Stimulated activated CD8-positive, alpha-beta memory T cell treated with anti-CD3 and anti-CD28 coated beads, Interleukin-4, amount 100 ng/mL, for 24 hours (primary cell): ENCODE data around the gene ORM1.
A peak's percentile ranks its signal among the peaks of the same experiment; 100 is the strongest.
"Not testable (repeated sequence)": the region's sequence is repeated elsewhere in the genome, so short reads cannot be mapped to it uniquely, and the experiment has no call there.

Experiments
- DNase-seq: peaks from one replicate; pipeline ENCODE4 v3.0.0-alpha.2; 2020; ENCODE audit warnings: low read depth

Gene ORM1

DNA sequence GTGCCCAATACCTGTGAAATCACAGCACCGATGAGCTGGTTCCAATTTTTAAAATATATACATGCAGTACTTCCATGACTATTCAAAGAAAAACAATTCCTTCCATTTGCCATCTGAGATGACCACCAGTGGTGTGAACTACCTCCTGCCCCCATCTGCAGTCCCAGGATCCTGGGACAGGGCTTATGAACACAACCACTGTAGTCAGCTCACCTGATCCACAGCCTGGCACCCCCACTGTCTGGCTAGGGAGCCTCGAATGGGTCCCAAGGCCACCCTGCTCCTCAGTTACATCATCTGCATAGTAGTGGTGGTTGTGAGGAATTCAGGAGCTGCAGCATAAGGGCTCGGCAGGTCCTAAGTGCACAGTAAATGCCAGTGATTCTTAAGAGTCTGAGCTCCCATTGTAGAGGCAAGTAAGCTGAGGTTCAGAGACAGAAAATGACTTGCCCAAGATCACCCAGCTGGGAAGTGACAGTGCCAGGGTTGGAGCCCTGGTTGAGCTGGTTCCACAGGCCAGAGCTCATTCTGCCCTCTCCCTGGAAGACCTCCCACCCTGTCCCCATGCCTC, 2.9 kb downstream of the ORM1 start:
- DNase-seq = not testable (repeated sequence)

DNA sequence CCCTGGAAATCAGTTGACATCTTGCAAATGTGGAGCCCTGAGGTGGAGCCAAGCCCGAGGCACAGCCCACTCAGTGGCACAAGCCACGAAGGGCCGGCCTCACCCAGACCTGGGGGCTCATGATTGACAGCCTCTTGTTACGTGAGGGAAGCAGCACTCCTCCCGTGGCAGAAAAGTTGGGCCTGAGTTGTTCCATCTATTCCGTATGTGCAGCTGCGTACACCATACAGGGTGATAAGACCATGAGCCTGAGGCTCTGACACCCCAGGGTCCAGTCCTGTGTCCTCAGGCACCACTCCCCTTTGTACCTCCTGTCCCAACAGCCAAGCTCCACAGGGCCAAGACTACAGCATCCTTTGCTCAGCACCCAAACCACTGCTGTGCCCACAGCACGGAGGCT, 4.9 kb downstream of the ORM1 start:
- DNase-seq = no peak

DNA sequence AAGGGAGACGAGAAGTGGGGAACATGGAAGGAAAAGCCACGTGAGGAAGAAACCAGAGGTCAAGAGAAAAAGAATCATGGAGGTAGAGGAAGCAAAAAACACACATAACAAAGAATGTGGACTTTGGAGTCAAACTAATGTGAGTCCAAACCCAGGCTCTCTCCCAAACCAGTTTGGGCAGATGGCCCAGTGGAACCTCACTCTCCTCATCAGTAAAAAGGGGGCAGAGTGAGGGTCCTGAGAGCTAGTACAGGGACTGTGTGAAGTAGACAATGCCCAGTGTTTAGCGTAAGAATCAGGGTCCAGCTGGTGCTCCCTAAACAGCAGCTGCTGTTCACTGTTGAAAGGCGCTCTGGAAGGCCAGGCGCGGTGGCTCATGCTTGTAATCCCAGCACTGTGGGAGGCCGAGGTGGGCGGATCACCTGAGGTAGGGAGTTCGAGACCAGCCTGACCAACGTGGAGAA, 5.5 kb downstream of the ORM1 start:
- DNase-seq = not testable (repeated sequence)

DNA sequence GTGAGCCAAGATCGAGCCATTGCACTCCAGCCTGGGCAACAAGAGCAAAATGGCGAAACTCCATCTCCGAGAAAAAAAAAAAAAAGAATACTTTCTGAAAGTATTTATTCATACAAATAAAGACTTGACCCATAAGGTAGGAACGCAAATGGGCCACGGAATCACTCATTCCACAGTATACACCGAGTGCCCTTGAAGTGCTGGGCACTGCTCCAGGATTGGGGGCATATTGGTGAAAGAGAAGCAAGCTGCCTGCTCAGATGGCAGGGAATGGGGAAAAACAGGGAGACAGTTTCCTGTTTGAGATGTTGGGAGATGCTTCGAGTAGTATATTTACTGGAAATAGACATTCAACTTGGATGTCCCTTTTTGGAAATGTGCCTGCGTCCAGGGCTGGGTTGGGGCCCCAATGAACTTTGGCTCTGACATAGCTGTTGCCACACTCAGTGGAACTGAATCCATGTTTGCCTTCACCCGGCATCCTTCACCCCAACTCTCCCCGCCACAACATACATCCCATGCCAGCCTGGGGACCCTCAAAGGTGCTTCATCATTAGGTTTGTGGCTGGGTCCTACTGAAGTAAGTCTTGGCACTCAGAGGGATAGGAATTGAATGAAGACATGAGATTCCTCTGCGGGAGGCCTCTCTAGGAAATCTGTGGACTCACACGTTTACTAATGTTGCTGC, 6.2 kb downstream of the ORM1 start:
- DNase-seq = not testable (repeated sequence)

DNA sequence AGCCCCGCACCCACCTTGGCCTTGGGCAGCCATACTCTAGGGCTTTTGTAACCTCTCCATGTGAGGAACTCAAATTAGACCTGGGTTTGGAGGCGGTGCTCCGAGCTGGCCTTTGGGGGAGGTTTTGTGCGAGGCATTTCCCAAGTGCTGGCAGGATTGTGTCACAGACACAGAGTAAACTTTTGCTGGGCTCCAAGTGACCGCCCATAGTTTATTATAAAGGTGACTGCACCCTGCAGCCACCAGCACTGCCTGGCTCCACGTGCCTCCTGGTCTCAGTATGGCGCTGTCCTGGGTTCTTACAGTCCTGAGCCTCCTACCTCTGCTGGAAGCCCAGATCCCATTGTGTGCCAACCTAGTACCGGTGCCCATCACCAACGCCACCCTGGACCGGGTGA, 6.7 kb downstream of the ORM1 start, which contains the start of gene ORM2:
ORM2 (plus strand) TSS at position 245 of the 398 bp plus-strand sequence; CDS start at position 281, 36 bp downstream.
- DNase-seq = not testable (repeated sequence)

DNA sequence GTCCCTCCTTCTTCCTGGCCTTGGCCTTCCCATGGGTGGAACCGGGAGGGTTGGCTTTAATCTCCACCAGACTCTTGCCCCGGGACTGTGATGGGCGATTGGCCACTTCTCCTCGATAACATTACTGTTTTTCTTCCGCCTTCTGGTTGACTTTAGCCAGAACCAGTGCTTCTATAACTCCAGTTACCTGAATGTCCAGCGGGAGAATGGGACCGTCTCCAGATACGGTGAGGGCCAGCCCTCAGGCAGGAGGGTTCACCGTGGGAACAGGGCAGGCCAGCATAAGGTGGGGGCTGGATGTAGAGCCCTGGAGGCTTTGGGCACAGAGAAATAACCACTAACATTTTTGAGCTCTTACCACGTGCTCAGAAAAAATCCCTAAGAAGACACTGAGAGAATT, 7.7 kb downstream of the ORM1 start:
- DNase-seq = no peak

DNA sequence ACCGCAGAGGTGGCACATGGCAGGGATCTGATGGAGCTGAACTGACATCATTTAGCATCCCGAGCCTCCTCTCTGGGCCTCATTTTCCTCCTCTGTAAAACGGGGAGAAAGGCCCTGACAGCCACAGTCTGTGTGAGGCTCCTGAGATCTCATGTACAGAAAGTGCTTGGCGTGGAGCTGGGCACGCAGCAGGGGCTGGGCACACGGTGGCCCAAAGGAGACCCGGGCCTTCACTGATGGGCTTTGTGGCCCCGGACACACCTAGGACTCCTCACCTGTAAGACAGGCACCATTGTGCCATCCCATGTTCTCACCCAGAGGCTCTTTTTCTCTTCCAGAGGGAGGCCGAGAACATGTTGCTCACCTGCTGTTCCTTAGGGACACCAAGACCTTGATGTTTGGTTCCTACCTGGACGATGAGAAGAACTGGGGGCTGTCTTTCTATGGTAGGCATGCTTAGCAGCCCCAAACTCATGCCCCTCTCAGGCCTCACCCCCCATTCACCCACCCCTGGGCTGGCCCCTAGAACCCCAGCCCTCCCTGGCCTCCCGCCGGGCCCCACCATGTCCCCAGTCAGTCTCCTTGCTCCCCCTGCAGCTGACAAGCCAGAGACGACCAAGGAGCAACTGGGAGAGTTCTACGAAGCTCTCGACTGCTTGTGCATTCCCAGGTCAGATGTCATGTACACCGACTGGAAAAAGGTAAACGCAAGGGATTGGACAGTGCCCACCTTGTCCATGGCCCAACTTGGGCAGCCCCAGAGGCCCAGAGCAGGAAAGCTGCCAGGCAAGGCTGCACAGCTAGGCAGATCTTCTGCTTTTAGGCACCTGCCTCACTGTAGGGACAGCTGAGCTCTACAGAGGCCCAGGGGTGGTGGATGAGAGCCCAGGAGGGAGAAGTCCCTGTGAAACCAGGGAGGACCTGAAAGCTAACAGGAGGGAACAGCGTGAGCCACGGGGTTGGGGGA, 8.6 kb downstream of the ORM1 start:
- DNase-seq = not testable (repeated sequence)

DNA sequence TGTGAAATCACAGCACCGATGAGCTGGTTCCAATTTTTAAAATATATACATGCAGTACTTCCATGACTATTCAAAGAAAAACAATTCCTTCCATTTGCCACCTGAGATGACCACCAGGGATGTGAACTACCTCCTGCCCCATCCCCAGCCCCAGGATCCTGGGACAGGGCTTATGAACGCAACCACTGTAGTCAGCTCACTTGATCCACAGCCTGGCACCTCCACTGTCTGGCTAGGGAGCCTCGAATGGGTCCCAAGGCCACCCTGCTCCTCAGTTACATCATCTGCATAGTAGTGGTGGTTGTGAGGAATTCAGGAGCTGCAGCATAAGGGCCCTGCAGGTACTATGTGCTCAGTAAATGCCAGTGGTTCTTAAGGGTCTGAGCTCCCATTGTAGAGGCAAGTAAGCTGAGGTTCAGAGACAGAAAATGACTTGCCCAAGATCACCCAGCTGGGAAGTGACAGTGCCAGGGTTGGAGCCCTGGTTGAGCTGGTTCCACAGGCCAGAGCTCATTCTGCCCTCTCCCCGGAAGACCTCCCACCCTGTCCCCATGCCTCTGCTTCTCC, 9.7 kb downstream of the ORM1 start:
- not testable (repeated sequence) for DNase-seq

DNA sequence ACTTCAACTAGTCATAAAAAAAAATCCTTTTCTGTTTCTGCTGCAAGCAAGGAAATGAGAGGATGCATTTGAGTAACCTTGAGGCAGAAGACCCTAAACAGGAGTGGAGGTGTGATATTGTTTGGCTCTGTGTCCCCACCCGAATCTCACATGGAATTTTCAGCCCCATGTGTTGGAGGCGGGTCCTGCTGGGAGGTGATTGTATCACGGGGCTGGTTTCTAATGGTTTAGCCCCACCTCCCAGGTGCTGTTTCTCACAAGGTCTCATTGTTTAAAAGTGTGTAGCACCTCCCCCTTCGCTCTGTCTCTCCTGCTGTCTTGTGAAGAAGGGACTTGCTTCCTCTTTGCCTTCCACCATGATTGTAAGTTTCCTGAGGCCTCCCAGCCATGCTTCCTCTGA, 10.8 kb downstream of the ORM1 start:
- DNase-seq = not testable (repeated sequence)

DNA sequence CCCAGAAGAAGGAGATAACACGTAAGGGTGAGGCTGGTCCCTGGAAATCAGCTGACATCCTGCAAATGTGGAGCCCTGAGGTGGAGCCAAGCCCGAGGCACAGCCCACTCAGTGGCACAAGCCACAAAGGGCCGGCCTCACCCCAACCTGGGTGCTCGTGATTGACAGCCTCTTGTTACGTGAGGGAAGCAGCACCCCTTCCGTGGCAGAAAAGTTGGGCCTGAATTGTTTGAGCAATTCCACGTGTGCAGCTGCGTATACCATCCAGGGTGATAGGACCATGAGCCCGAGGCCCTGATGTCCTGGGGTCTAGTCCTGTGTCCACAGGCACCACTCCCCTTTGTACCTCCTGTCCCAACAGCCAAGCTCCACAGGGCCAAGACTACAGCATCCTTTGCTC, 11.6 kb downstream of the ORM1 start:
- no peak for DNase-seq

DNA sequence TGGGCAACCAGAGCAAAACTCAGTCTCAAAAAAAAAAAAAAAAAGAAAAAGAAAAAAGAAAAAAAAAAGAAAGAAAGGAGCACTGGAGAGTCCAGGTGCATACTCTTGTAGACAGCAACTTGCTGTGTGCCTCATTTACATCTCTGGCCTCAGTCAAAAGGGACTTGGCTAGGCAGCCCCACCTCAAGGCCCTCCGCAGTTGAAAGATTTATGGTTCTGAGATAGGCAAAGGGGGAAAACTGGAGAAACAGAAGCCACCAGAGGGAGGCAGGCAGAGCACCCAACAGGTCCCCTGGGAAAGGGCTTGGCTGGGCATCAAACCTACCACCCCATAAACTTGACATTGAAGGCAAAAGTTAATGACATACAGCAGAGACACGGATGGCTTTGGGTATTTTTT, 12.8 kb downstream of the ORM1 start:
- no peak for DNase-seq

DNA sequence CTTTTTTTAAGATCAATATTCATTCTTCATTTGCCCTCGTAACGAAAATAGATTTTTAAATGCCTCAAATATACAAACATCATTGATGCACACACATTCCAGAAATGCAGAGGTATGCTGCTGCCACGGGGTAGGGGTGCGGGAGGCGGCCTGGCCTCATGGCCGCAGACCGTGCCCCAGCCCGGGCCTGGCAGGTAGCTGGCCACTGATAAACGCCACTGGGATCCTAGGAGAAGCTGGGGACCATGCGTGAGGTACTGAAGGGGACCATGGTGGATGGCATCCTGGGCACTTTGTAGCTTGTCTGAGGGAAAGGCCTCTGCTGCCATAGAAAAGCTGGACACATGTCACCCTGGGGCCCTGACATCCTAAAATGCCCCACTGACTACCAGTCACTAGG, 13.3 kb downstream of the ORM1 start:
- DNase-seq = no peak

DNA sequence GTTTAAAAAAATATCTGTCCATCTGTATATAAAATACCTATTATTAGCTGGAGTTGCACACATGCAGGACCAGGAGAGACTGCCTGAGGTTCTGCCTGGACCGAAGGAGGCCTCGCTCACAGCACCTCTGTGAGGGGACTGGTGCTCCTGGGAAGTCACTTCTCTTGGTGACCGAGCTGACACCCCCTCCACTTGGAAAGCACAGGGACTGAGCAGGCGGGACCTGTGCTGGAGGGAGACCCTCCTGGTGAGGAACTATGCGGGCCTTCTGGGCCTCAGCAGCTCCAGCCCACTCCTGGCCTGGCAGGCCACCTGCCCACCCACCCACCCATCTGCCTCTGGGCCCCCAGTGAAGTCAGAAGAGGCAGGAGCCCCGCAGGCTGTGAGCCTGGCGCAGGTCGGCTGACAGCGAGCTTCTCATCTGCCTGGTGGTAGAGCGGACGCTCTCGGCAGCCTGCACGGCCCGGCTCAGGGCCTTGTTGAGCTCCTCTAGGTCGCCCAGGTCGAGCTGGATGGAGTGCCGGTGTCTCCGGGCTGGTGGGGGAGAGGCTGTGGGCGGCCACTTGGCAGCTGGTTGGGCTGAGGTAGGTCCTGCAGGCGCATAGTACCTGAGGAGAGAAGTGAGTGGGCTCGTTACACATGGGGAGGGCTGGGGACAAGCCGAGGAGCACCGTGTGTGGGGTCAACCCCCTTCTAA, 13.9 kb downstream of the ORM1 start:
- DNase-seq = no peak

DNA sequence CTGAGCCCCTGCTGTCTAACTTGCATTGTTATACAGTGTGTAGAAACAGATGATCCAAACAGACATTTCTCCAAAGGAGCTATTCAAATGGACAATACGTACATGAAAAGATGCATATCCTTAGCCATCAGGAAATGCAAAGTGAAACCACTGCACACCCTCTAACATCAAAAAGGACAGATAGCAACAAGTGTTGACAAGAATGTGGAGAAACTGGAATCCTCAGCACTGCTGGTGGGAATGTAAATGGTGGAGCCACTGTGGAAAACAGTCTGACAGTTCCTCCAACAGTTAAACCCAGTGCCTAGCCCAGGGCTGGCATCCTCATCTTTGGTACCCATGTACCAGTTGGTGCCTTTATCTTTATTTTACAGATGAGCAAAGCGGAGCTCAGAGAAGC, 15.3 kb downstream of the ORM1 start:
- DNase-seq = no peak

DNA sequence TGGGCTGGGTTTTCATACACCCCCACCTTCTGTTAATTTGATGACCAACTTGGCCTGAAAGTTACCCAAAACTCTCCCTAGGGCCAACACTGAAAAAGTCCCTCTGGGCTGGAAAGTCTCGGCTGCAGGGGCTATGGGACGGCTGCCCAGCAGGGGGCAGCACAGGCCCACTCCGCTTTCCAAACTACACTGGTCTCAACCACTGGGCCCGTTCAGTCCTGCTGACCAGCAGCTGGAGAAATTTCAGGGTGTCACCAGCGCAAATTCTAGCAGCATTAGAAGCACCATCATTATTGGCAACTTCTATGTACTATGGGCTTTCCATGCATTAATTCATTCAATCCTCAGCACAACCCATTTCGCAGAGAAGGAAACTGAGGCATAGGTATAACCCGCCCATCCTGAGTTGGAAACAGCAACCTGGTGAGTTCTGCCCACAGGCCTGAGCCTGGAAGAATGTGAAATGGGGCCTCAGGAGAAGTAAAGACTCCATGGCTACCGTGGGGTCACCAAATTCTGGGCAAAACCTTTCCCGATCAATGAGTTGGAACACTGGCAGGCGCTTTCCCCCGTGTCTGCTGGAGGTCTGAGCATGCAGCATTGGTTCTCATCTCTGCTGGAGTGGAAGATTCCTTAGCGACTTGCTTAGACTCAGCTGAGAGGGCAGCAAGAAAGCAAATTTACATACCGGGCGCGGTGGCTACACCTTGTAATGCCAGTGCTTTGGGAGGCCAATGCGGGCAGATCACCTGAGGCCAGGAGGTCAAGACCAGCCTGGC, 16.4 kb downstream of the ORM1 start:
- peak; percentile 50 for DNase-seq

DNA sequence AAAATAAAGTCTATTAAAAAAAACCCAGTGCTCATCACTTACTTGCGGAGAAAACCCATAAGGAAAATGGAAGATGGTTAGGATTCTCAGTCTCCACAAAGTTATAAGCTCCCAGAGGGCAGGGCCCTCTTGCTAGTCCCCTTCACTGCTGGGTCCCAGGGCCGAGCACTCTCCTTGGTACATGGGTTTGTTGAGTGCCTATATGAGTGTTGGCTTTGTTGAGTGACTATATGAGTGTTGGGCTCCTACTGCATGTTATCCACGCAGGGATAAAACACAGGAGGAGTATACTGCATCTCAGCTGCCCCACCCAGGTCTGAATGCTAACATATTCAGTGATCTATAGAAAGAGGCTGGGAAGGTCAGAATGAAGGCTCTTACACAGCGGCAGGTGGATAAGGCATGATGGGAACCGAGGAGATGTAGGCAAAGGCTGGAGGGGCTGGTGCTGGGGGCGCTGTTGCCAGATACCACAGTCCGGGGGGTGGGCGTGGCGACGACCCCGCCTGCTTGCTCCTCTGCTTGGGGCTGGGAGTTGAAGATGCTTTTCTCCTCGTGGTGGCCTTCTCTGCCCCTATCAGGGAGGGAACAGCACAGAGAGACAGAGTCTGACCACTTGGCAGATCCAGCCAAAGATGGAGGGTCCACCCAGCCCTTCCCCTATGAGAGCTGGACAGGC, 18.4 kb downstream of the ORM1 start:
- DNase-seq = no peak

DNA sequence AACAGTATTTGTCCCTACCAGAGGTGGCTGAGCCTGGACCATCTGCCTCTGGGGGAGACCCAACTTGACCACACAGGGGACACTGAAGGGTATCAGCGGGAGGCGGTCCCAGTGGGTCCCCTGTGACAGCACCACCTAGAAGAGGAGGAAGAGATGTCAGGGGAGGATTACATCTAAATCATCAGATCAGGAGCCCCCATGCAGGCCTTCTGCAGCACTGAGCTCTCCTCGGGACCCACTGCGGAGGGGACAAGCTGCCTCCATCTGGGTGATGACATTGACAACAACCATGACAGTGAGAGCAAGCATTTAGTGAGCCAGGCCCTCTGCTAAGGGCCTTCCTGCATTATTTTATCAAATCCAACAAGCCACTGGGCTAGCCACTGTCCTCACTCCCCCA, 19.1 kb downstream of the ORM1 start:
- DNase-seq = no peak

DNA sequence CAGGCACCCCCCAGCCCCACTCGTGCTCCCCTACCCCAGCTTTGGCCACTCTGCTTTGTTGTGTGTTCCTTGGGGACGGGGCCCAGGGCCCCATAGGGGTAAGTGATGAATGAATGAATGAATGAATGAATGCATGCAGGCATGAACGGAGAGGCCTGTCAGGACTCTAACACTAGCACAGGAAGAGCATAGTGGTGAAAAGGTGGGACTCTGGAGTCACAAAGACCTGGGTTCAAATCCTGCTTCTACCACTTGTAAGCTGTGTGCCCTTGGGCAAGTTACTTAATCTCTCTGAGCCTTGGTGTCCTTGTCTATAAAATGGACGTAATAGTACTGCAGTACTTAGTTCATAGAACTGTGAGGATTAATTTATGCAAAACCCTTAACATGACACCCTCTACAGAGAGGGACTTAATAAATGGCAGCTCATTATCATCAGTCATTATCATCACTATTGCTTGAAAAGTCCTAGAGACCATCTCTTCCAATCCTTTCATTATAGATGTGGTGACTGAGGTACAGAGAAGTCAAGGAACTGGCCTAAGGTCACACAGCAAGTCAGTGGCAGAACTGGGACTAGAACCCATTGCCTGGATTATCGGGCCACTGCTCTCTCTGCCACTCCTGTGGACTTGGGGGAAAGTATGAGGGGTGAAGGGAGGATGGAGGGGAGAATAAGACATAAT, 20.0 kb downstream of the ORM1 start:
- no peak for DNase-seq

DNA sequence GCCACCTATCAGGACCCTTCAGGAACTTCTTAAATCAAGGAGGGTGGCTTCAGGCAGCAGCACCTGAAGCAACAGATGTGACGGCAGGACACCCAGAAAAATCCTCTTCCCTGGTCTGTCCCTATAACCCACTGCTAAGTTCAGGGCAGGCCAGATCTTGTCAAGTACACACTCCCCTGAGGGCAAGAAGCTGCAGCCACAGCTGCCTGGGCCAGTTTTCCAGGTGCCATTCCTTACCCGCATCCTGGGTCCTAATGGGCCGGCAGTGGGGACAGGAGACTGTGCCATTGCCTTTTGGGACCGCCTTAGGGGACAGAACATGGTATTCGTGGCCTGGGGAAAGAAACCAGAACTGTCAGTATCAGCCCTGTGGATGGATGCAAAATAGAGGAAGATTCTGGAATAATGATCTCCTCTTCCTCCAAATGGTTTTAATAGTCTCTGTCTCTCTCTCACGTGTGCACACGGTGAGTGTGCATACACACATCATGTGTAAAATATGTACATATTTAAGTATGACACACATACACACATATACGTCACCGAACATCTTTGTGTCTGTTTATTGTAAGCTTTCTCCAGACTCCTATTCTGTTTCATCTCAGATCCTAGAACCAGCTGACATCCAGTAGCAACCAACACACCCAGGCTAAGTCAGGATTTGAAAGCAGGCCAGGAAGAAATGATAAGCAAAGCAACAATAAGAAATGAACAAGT, 20.7 kb downstream of the ORM1 start:
- no peak for DNase-seq
